ENCODE measurements around the gene AQP6.

- TF ChIP-seq POLR2A (IDR thresholded peaks at IDR 0.05; ENCODE audit: low read depth, low read length) = no peak
- TF ChIP-seq POLR2AphosphoS5 (IDR thresholded peaks at IDR 0.05; ENCODE audit: low read depth, low read length) = no peak
- TF ChIP-seq SPI1 (IDR thresholded peaks at IDR 0.05; ENCODE audit: low read depth, low read length) = no peak
Measured at GRCh38 chr12:49953961-49954846, 18.5 kb upstream of the AQP6 start.

Measured in GM12891 (cell line).